ENCODE measurements around the gene PLEKHN1. TPM values are rescaled to one million over a fixed set of nuclear protein-coding genes. Genes with fewer than 3 reads are reported as not detected.

PLEKHN1 gene
- polyA plus RNA-seq, 1 of the 3 experiments (the other 2 are of a cell fraction) = not detected

DNA sequence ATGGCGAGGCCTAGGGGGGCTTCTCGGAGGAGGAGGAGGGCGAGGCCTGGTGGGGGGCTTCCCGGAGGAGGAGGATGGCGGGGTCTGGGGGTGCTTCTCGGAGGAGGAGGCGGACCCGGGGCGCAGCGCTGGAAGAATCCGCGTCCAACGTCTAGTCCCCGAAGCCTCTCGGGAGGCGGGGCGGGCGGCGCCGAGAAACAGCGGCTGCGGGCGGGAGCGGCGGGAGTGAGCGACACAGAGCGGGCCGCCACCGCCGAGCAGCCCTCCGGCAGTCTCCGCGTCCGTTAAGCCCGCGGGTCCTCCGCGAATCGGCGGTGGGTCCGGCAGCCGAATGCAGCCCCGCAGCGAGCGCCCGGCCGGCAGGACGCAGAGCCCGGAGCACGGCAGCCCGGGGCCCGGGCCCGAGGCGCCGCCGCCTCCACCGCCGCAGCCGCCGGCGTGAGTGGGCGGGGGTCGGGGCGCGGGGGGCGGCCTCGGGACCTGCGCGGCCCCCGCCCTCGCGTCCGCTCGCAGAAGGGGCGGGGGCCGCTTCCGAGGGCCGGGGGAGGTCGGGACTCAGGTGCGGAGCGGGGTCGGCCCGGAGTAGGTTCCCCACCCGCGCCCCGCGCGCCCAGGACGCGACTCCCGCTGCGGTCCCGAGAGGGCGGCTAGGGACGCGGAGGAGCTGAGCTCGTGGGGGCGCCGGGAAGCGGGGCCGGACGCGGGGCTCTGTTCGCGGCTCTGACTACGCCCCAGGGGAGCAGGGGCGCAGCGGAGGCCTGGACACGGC is 5.7 kb upstream of the PLEKHN1 start, which contains the start of gene KLHL17 (continued):
- TF ChIP-seq, protein P1, sequence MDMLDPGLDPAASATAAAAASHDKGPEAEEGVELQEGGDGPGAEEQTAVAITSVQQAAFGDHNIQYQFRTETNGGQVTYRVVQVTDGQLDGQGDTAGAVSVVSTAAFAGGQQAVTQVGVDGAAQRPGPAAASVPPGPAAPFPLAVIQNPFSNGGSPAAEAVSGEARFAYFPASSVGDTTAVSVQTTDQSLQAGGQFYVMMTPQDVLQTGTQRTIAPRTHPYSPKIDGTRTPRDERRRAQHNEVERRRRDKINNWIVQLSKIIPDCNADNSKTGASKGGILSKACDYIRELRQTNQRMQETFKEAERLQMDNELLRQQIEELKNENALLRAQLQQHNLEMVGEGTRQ (IDR thresholded peaks at IDR 0.05; ENCODE audit: borderline replicate concordance, low read depth, low read length) = no peak
- TF ChIP-seq TCF12 (IDR thresholded peaks at IDR 0.05) = no peak
- no peak for TF ChIP-seq POLR2AphosphoS5 (IDR thresholded peaks at IDR 0.05; ENCODE audit: low read depth, low read length)
- no peak for TF ChIP-seq SIN3A (IDR thresholded peaks at IDR 0.05; ENCODE audit: borderline replicate concordance, low read depth, low read length)

DNA sequence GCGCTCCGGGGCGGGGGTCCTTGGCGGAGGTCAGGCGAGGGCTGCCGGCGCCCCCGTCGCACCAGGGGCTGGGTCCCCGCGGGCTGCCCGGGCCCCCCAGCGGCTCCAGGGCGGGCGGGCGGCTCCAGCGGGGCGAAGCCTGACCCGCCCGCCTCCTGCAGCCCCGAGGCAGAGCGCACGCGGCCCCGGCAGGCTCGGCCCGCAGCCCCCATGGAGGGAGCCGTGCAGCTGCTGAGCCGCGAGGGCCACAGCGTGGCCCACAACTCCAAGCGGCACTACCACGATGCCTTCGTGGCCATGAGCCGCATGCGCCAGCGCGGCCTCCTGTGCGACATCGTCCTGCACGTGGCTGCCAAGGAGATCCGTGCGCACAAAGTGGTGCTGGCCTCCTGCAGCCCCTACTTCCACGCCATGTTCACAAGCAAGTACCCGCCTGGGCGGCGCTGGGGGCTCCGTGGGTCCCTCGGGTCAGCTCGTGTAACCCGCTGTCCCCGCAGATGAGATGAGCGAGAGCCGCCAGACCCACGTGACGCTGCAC is 5.1 kb upstream of the PLEKHN1 start:
- Histone ChIP-seq H3K4me1 (ENCODE audit: control insufficient read depth in 1 of 2, insufficient read depth in 2 of 2, low read depth in 1 of 2, low read length in 1 of 2) (peaks cover 4 to 17% of the 10 kb centered on the region in 2 experiments; a peak in 2 of 4 replicates), H3K36me3 (replicated peaks in 1 of 2; ENCODE audit: control insufficient read depth in 1 of 2, insufficient read depth in 2 of 2, low read length in 1 of 2) (peaks cover 0 to 23% of the 10 kb centered on the region in 2 experiments), H4K20me1 (ENCODE audit: insufficient read depth) (no peaks in the 10 kb centered on the region), H3K79me2 (ENCODE audit: insufficient read depth) (peaks cover 21% of the 10 kb centered on the region), H3K4me2 (peak overlapping the region; percentile 62; the same call in 1 of the 2 replicates), H3K4me3 (ENCODE audit: low read depth in 2 of 2, low read length in 1 of 2) (peak overlapping the region; percentile 57 to 75; a peak in 3 of 4 replicates), H2AFZ (ENCODE audit: low read depth) (no peak overlapping the region), H3K9me2 (no peaks in the 10 kb centered on the region), H3K9ac (no peak overlapping the region), H3K27me3 (ENCODE audit: insufficient read depth) (no peaks in the 10 kb centered on the region), H3K9me3 (no peaks in the 10 kb centered on the region), H3F3A (replicated peaks; ENCODE audit: insufficient read depth) (no peaks in the 10 kb centered on the region), H3K27ac (ENCODE audit: low read depth in 2 of 2, low read length in 1 of 2) (no peak overlapping the region; a peak in 1 of 4 replicates)
- TF ChIP-seq, protein P2, sequence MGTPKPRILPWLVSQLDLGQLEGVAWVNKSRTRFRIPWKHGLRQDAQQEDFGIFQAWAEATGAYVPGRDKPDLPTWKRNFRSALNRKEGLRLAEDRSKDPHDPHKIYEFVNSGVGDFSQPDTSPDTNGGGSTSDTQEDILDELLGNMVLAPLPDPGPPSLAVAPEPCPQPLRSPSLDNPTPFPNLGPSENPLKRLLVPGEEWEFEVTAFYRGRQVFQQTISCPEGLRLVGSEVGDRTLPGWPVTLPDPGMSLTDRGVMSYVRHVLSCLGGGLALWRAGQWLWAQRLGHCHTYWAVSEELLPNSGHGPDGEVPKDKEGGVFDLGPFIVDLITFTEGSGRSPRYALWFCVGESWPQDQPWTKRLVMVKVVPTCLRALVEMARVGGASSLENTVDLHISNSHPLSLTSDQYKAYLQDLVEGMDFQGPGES (IDR thresholded peaks at IDR 0.05; ENCODE audit: low read depth, low read length) = no peak
- peak; percentile 40; the same call in 1 of the 2 replicates for TF ChIP-seq MXI1 (IDR thresholded peaks at IDR 0.05; ENCODE audit: low read depth, low read length)
- no peak for TF ChIP-seq SMC3 (IDR thresholded peaks at IDR 0.05; ENCODE audit: low read depth, low read length)
- TF ChIP-seq SIN3A (IDR thresholded peaks at IDR 0.05; ENCODE audit: borderline replicate concordance, low read depth, low read length) = no peak
- POLR2A ChIA-PET = interaction anchor here (0.8 kb wide), 1 partner anchor 56 kb away, joined by 4 read pairs; no protein-coding TSS in a partner anchor
- 88% methylated on average over 10 of the region's 56 CpGs for WGBS (ENCODE audit: low lambda C conversion rate)
- CTCF ChIA-PET = interaction anchor here (0.7 to 1.9 kb wide), 6 partner anchors 9 to 41 kb away, joined by 3 to 6 read pairs (median 4); no protein-coding TSS in a partner anchor
- DNase-seq = peak; percentile 77

DNA sequence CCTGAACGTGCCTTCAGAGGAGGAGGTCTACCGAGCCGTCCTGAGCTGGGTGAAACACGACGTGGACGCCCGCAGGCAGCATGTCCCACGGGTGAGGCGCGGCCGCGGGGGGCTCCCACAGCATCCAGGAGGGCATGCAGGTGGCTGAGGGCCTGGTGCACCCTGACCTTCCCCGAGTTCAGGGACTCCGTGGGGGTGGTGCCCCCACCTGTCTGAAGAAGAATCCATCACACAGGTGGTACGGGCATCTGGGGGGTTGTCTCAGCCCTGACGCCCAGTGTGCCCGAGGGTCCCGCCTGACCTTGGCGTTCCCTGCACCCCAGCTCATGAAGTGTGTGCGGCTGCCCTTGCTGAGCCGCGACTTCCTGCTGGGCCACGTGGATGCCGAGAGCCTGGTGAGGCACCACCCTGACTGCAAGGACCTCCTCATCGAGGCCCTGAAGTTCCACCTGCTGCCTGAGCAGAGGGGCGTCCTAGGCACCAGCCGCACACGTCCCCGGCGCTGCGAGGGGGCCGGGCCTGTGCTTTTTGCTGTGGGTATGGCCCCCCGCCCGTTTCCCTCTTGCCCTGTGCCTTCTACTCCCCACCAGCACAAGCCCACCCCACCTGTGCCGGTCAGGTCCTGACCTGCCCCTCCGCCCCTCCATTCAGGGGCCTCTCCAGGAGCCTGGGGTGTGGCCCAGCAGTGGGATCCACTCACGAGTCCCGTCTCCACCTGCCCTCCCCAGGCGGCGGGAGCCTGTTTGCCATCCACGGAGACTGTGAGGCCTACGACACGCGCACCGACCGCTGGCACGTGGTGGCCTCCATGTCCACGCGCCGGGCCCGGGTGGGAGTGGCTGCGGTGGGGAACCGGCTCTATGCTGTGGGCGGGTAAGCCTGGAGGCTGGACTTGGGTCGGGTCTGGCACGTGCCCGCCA is 3.6 kb upstream of the PLEKHN1 start:
- H3K9me3 ChIP-seq = no peaks in the 10 kb centered on the region
- no peaks in the 10 kb centered on the region for H4K20me1 ChIP-seq (ENCODE audit: insufficient read depth)
- H3F3A ChIP-seq (replicated peaks; ENCODE audit: insufficient read depth) = no peaks in the 10 kb centered on the region
- peaks cover 14% of the 10 kb centered on the region for H3K79me2 ChIP-seq (ENCODE audit: insufficient read depth)
- H3K4me3 ChIP-seq (ENCODE audit: low read depth in 2 of 2, low read length in 1 of 2) = no peak overlapping the region
- no peak for DNase-seq
- peaks cover 4 to 11% of the 10 kb centered on the region in 2 experiments; a peak in 2 of 4 replicates for H3K4me1 ChIP-seq (ENCODE audit: control insufficient read depth in 1 of 2, insufficient read depth in 2 of 2, low read depth in 1 of 2, low read length in 1 of 2)
- peaks cover 0 to 14% of the 10 kb centered on the region in 2 experiments for H3K36me3 ChIP-seq (replicated peaks in 1 of 2; ENCODE audit: control insufficient read depth in 1 of 2, insufficient read depth in 2 of 2, low read length in 1 of 2)
- ChIA-PET CTCF (interaction anchor here (1.1 to 1.9 kb wide), 4 partner anchors 11 to 58 kb away, joined by 3 to 6 read pairs (median 3); no protein-coding TSS in a partner anchor), POLR2A (no interaction called here)
- no peaks in the 10 kb centered on the region for H3K9me2 ChIP-seq
- no peak overlapping the region for H2AFZ ChIP-seq (ENCODE audit: low read depth)
- no peak overlapping the region for H3K4me2 ChIP-seq
- H3K9ac ChIP-seq = no peak overlapping the region
- no peak overlapping the region for H3K27ac ChIP-seq (ENCODE audit: low read depth in 2 of 2, low read length in 1 of 2)
- no peaks in the 10 kb centered on the region for H3K27me3 ChIP-seq (ENCODE audit: insufficient read depth)
- WGBS (ENCODE audit: low lambda C conversion rate) = 98% methylated on average over 32 of the region's 57 CpGs
- TF ChIP-seq MEF2A (IDR thresholded peaks at IDR 0.05; ENCODE audit: borderline replicate concordance, low read depth) (no peak), JUND (IDR thresholded peaks at IDR 0.05) (no peak), POLR2AphosphoS5 (IDR thresholded peaks at IDR 0.05; ENCODE audit: low read depth, low read length) (no peak), TCF12 (IDR thresholded peaks at IDR 0.05) (no peak), EP300 (IDR thresholded peaks at IDR 0.05; ENCODE audit: borderline replicate concordance in 1 of 2, low read depth in 1 of 2, low read length in 1 of 2) (no peak), FOSL2 (IDR thresholded peaks at IDR 0.05; ENCODE audit: borderline replicate concordance, low read depth) (no peak), SIN3A (IDR thresholded peaks at IDR 0.05; ENCODE audit: borderline replicate concordance, low read depth, low read length) (no peak), TAF1 (IDR thresholded peaks at IDR 0.05; ENCODE audit: borderline replicate concordance, low read depth, low read length) (no peak), MXI1 (IDR thresholded peaks at IDR 0.05; ENCODE audit: low read depth, low read length) (no peak)
- TF ChIP-seq, protein P3, sequence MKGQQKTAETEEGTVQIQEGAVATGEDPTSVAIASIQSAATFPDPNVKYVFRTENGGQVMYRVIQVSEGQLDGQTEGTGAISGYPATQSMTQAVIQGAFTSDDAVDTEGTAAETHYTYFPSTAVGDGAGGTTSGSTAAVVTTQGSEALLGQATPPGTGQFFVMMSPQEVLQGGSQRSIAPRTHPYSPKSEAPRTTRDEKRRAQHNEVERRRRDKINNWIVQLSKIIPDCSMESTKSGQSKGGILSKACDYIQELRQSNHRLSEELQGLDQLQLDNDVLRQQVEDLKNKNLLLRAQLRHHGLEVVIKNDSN (IDR thresholded peaks at IDR 0.05; ENCODE audit: borderline replicate concordance, low read depth) = no peak
- TF ChIP-seq, protein P2 (IDR thresholded peaks at IDR 0.05; ENCODE audit: low read depth, low read length) = no peak

Data from SK-N-SH (cell line).